ENCODE measurements around the gene DOK5.
"Not testable (repeated sequence)": the region's sequence is repeated elsewhere in the genome, so short reads cannot be mapped to it uniquely, and the experiment has no call there.

The DOK5 gene

GRCh38 chr20:54476169-54477009 lies 996 bp downstream of the DOK5 start:
- peak overlapping the region in 1 of 2 donors; percentile 81 for H3K27ac ChIP-seq

GRCh38 chr20:54477191-54477955 lies 2.0 kb downstream of the DOK5 start:
- H3K27ac ChIP-seq: no peak overlapping the region
- peak overlapping the region; percentile 85 for H3K4me3 ChIP-seq
- DNase-seq (ENCODE audit: low spot score): no peak
- TF ChIP-seq, protein P1, sequence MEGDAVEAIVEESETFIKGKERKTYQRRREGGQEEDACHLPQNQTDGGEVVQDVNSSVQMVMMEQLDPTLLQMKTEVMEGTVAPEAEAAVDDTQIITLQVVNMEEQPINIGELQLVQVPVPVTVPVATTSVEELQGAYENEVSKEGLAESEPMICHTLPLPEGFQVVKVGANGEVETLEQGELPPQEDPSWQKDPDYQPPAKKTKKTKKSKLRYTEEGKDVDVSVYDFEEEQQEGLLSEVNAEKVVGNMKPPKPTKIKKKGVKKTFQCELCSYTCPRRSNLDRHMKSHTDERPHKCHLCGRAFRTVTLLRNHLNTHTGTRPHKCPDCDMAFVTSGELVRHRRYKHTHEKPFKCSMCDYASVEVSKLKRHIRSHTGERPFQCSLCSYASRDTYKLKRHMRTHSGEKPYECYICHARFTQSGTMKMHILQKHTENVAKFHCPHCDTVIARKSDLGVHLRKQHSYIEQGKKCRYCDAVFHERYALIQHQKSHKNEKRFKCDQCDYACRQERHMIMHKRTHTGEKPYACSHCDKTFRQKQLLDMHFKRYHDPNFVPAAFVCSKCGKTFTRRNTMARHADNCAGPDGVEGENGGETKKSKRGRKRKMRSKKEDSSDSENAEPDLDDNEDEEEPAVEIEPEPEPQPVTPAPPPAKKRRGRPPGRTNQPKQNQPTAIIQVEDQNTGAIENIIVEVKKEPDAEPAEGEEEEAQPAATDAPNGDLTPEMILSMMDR (IDR thresholded peaks at IDR 0.05): no peak

More at GRCh38 chr20:54476169-54477009, 996 bp downstream of the DOK5 start:
- DNase-seq (ENCODE audit: low spot score): no peak
- TF ChIP-seq, protein P1 (IDR thresholded peaks at IDR 0.05): no peak
- peak overlapping the region; percentile 85 for H3K4me3 ChIP-seq

DNA sequence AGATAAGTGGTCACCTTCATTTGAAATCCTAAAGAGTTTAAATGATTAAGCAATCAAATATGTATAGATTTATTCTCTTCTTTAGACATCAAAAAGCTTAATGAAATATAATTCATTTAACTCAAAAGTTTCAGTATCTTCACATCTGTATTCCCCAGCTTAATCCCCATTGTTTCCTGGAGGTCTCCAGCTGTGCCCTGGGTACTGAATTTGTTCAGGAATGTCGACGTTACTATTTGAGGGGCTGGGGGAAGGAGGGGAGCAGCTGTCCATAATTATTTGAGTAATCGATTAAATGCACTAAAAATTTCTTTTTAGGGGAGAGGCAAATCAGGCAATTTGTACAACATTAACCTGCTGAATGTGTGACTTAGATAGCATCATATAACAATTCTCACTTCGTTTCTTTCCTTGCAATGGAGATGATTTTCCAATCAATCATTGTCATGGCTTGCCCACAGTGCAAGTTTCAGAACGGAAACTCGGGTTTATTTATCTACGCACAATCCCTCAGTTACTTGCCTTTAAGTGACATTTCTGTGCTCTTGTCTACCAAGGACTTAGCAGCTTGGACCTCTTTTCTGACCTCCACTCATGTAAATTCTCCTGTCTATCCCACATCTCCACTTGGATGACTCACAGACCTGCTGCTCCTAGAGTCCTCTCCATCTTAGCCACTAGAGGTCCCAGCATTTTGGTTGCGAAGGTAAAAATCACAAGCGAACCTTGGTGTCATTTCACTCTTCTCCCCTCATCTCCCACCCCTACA lies 3.9 kb downstream of the DOK5 start:
- Histone ChIP-seq H3K27ac (no peak overlapping the region), H3K4me3 (no peak overlapping the region)
- TF ChIP-seq, protein P1 (IDR thresholded peaks at IDR 0.05): no peak
- no peak for DNase-seq (ENCODE audit: low spot score)

- DNase-seq (ENCODE audit: low spot score); H3K4me3 ChIP-seq; H3K27ac ChIP-seq: not testable (repeated sequence)
Measured at GRCh38 chr20:54479937-54480336, 4.5 kb downstream of the DOK5 start.

GRCh38 chr20:54481442-54481841 lies 6.0 kb downstream of the DOK5 start:
- H3K27ac ChIP-seq: no peak overlapping the region
- TF ChIP-seq, protein P1 (IDR thresholded peaks at IDR 0.05): no peak
- DNase-seq (ENCODE audit: low spot score): no peak
- H3K4me3 ChIP-seq: no peak overlapping the region

DNA sequence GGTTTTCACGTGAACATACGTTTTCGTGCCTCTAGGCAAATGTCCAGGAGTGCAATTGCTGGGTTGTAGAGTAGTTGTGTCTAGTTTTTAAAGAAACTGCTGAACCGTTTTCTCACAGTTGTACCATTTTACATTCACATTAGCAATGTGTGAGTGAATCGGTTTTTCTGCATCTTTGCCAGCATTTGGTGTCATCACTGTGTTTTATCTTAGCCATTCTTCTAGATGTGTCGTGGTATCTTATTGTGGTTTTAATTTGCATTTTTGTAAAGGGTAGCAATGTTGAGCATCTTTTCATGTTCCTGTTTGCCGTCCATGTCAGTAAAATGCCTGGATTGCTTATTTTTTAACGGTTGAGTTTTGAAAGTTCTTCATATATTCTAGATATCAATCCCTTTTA lies 10.2 kb downstream of the DOK5 start:
- no peak for DNase-seq (ENCODE audit: low spot score)
- Histone ChIP-seq H3K27ac (no peak overlapping the region), H3K4me3 (no peak overlapping the region)
- TF ChIP-seq, protein P1 (IDR thresholded peaks at IDR 0.05): no peak

DNA sequence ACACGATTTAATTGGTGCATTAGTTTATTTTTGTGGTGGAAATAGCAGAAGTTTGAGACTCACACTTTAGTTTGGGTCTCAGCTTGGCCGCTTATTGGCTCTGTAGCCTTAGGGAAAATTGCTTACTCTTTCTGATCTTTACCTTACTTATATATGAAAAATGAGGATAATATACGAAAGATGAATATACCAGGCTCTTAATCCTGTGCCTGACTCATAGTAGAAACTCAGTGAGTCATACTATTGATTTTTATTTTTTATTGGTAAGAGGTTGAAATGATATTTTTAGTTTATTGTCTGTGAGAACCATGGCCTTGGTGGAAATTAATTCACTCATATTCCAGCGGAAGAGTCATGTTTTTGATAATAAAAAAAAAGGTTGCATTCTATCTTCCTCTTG lies 11.2 kb downstream of the DOK5 start:
- DNase-seq (ENCODE audit: low spot score): no peak
- Histone ChIP-seq H3K4me3 (no peak overlapping the region), H3K27ac (no peak overlapping the region)
- TF ChIP-seq, protein P1 (IDR thresholded peaks at IDR 0.05): no peak

All from coronary artery (tissue), 2 donors.